ENCODE results near the gene EXOC1L. TPM values are rescaled to one million over a fixed set of nuclear protein-coding genes. Genes with fewer than 3 reads are reported as not detected.

The EXOC1L gene
- polyA plus RNA-seq, 1 donor (not counting 4 experiments of a cell fraction or from before 2014, with no cell fraction given) = not detected

DNA sequence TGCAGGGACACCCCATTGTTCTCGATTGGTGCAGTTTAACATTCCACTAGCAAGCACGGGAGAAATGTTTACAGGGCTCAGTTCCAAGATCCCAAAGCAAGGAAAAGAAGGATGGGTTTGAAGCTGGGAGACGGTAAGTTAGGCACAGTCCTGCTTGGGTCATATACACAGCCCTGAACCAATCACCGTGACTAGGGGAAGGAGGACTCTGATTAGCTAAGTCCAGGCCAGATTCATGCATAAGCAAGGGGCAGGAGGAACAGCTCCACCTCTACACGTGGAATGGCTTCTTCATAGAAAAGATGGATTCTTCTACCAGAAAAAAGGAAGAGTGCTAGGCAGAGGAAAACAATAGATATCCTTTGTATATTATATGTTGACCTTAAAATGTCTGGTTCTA, 11.0 kb upstream of the EXOC1L start:
- Histone ChIP-seq H3K27ac (ENCODE audit: control insufficient read depth, insufficient read depth, low read length) (no peak overlapping the region), H4K20me1 (ENCODE audit: control insufficient read depth, extremely low read depth, insufficient read depth, low read length) (no peaks in the 10 kb centered on the region), H3K36me3 (ENCODE audit: control insufficient read depth in 2 of 2, extremely low read depth in 1 of 2, insufficient read depth in 2 of 2, low read length in 2 of 2) (no peaks in the 10 kb centered on the region), H2AFZ (ENCODE audit: control insufficient read depth, low read length) (no peak overlapping the region), H3K4me1 (ENCODE audit: control insufficient read depth, extremely low read depth, insufficient read depth, low read length) (no peaks in the 10 kb centered on the region), H3K27me3 (ENCODE audit: control insufficient read depth, extremely low read depth, insufficient read depth, low read length) (peaks cover 3% of the 10 kb centered on the region), H3K4me3 (ENCODE audit: control insufficient read depth in 2 of 3, extremely low read depth in 1 of 3, insufficient read depth in 2 of 3, low read depth in 1 of 3, low read length in 3 of 3) (no peak overlapping the region), H3K9me1 (ENCODE audit: control insufficient read depth, extremely low read depth, insufficient read depth, low read length) (no peaks in the 10 kb centered on the region), H3K4me2 (ENCODE audit: control insufficient read depth, extremely low read depth, insufficient read depth, low read depth, low read length) (no peak overlapping the region), H3K9me3 (ENCODE audit: control insufficient read depth, low read depth, low read length) (no peaks in the 10 kb centered on the region), H3K79me2 (ENCODE audit: control insufficient read depth, insufficient read depth, low read length) (no peaks in the 10 kb centered on the region), H3K9ac (ENCODE audit: control insufficient read depth, extremely low read depth, insufficient read depth, low read length) (no peak overlapping the region)
- TF ChIP-seq EZH2 (IDR thresholded peaks at IDR 0.05; ENCODE audit: low read length) = no peak
- TF ChIP-seq, protein P1, sequence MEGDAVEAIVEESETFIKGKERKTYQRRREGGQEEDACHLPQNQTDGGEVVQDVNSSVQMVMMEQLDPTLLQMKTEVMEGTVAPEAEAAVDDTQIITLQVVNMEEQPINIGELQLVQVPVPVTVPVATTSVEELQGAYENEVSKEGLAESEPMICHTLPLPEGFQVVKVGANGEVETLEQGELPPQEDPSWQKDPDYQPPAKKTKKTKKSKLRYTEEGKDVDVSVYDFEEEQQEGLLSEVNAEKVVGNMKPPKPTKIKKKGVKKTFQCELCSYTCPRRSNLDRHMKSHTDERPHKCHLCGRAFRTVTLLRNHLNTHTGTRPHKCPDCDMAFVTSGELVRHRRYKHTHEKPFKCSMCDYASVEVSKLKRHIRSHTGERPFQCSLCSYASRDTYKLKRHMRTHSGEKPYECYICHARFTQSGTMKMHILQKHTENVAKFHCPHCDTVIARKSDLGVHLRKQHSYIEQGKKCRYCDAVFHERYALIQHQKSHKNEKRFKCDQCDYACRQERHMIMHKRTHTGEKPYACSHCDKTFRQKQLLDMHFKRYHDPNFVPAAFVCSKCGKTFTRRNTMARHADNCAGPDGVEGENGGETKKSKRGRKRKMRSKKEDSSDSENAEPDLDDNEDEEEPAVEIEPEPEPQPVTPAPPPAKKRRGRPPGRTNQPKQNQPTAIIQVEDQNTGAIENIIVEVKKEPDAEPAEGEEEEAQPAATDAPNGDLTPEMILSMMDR (optimal IDR thresholded peaks at IDR 0.05 in 1 of 3, IDR thresholded peaks at IDR 0.05 in 1 of 3, conservative IDR thresholded peaks at IDR 0.05 in 1 of 3; ENCODE audit: extremely low read depth in 1 of 3, insufficient read depth in 2 of 3, low read length in 3 of 3) = no peak
- no peak for DNase-seq (ENCODE audit: low read depth, low spot score)
- FAIRE-seq = no peak
- dilution Hi-C loops (cut with MboI; ENCODE audit: extremely low pct_ligation_motif_present, low sequenced_read_pairs) = no loop called here

DNA sequence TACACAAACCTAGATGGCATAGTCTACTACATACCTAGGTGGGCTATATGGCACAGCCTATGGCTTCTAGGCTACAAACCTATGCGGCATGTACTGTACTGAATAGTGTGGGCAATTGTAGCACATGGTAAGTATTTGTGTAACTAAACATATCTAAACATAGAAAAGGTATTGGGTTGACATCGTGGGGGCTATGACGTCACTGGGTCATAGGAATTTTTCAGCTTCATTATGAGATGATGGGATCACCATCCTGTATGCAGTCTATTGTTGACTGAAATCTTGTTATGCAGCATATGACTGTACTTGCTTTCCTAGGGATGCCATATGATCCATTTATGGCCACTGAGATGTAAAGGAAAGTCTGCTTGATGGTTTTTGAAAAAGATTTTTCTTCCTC, 1.9 kb upstream of the EXOC1L start:
- FAIRE-seq (no peak), DNase-seq (ENCODE audit: low read depth, low spot score) (no peak)
- Histone ChIP-seq H3K27ac (ENCODE audit: control insufficient read depth, insufficient read depth, low read length) (no peak overlapping the region), H3K79me2 (ENCODE audit: control insufficient read depth, insufficient read depth, low read length) (no peaks in the 10 kb centered on the region), H3K4me2 (ENCODE audit: control insufficient read depth, extremely low read depth, insufficient read depth, low read depth, low read length) (no peak overlapping the region), H3K9ac (ENCODE audit: control insufficient read depth, extremely low read depth, insufficient read depth, low read length) (no peak overlapping the region), H3K4me3 (ENCODE audit: control insufficient read depth in 2 of 3, extremely low read depth in 1 of 3, insufficient read depth in 2 of 3, low read depth in 1 of 3, low read length in 3 of 3) (no peak overlapping the region), H3K27me3 (ENCODE audit: control insufficient read depth, extremely low read depth, insufficient read depth, low read length) (peaks cover 5% of the 10 kb centered on the region), H3K36me3 (ENCODE audit: control insufficient read depth in 2 of 2, extremely low read depth in 1 of 2, insufficient read depth in 2 of 2, low read length in 2 of 2) (no peaks in the 10 kb centered on the region), H2AFZ (ENCODE audit: control insufficient read depth, low read length) (no peak overlapping the region), H4K20me1 (ENCODE audit: control insufficient read depth, extremely low read depth, insufficient read depth, low read length) (no peaks in the 10 kb centered on the region), H3K4me1 (ENCODE audit: control insufficient read depth, extremely low read depth, insufficient read depth, low read length) (no peaks in the 10 kb centered on the region), H3K9me3 (ENCODE audit: control insufficient read depth, low read depth, low read length) (no peaks in the 10 kb centered on the region), H3K9me1 (ENCODE audit: control insufficient read depth, extremely low read depth, insufficient read depth, low read length) (no peaks in the 10 kb centered on the region)
- dilution Hi-C loops (cut with MboI; ENCODE audit: extremely low pct_ligation_motif_present, low sequenced_read_pairs) = no loop called here
- TF ChIP-seq EZH2 (IDR thresholded peaks at IDR 0.05; ENCODE audit: low read length) = no peak
- TF ChIP-seq, protein P1 (optimal IDR thresholded peaks at IDR 0.05 in 1 of 3, IDR thresholded peaks at IDR 0.05 in 1 of 3, conservative IDR thresholded peaks at IDR 0.05 in 1 of 3; ENCODE audit: extremely low read depth in 1 of 3, insufficient read depth in 2 of 3, low read length in 3 of 3) = no peak

All from keratinocyte (primary cell).